IPS-NIHi7 (cell line): ENCODE results near the gene AMPD3.

ENCODE experiments used
- DNase-seq: peaks from one replicate; pipeline ENCODE4 v3.0.0; 2012; ENCODE audit warnings: mixed read lengths; ENCODE audit errors: extremely low spot score

AMPD3 gene

GRCh38 chr11:10454878-10455631 lies at the start of gene AMPD3:
AMPD3 (plus strand) TSS chr11:10455264; CDS start chr11:10461520, 6,256 bp downstream.
- no peak for DNase-seq

GRCh38 chr11:10405865-10406592 lies 49.0 kb upstream of the AMPD3 start:
- DNase-seq: peak; percentile 86

- no peak for DNase-seq
Measured at GRCh38 chr11:10407055-10407454, 48.0 kb upstream of the AMPD3 start.

GRCh38 chr11:10407749-10408685 lies 47.0 kb upstream of the AMPD3 start:
- no peak for DNase-seq

GRCh38 chr11:10409207-10409661 lies 45.8 kb upstream of the AMPD3 start:
- DNase-seq: no peak

GRCh38 chr11:10410106-10410843 lies 44.8 kb upstream of the AMPD3 start:
- DNase-seq: no peak

GRCh38 chr11:10410844-10411200 lies 44.2 kb upstream of the AMPD3 start:
- no peak for DNase-seq

GRCh38 chr11:10412266-10412665 lies 42.8 kb upstream of the AMPD3 start:
- DNase-seq: no peak

GRCh38 chr11:10413268-10413667 lies 41.8 kb upstream of the AMPD3 start:
- no peak for DNase-seq

- DNase-seq: no peak
Measured at GRCh38 chr11:10414181-10414580, 40.9 kb upstream of the AMPD3 start.

- DNase-seq: no peak
Measured at GRCh38 chr11:10414659-10415058, 40.4 kb upstream of the AMPD3 start.

- no peak for DNase-seq
Measured at GRCh38 chr11:10415817-10416392, 39.2 kb upstream of the AMPD3 start.

- DNase-seq: no peak
Measured at GRCh38 chr11:10418259-10418949, 36.7 kb upstream of the AMPD3 start.

- no peak for DNase-seq
Measured at GRCh38 chr11:10418950-10419310, 36.1 kb upstream of the AMPD3 start.

- DNase-seq: no peak
Measured at GRCh38 chr11:10426475-10426874, 28.6 kb upstream of the AMPD3 start.

- no peak for DNase-seq
Measured at GRCh38 chr11:10428453-10428852, 26.6 kb upstream of the AMPD3 start.

- DNase-seq: no peak
Measured at GRCh38 chr11:10429526-10429925, 25.5 kb upstream of the AMPD3 start.

GRCh38 chr11:10432493-10432892 lies 22.6 kb upstream of the AMPD3 start:
- no peak for DNase-seq

- no peak for DNase-seq
Measured at GRCh38 chr11:10432971-10433370, 22.1 kb upstream of the AMPD3 start.

GRCh38 chr11:10436224-10436623 lies 18.8 kb upstream of the AMPD3 start:
- DNase-seq: no peak
